KMS-11 (cell line): Measurements from ENCODE around the gene MRPL4.

Experiments used
- H2AFZ ChIP-seq: fragments of 200-600 bp; sonication (generic); 2 replicates; pipeline ENCODE4 v1.6.1; 2016; ENCODE audit warnings: antibody characterized with exemption, mixed run types, low read depth
- H3K27ac ChIP-seq: fragments of 200-600 bp; sonication (generic); 2 replicates; pipeline ENCODE4 v1.6.1; 2016; ENCODE audit warnings: mild to moderate bottlenecking, mixed run types
- H3K27me3 ChIP-seq: fragments of 200-600 bp; sonication (generic); 2 replicates; pipeline ENCODE4 v1.6.1; 2017; ENCODE audit warnings: mild to moderate bottlenecking, low read depth, mixed run types, moderate library complexity; ENCODE audit not compliant: insufficient read depth
- H3K36me3 ChIP-seq: fragments of 200-600 bp; sonication (generic); 2 replicates; pipeline ENCODE4 v1.6.1; 2017; ENCODE audit warnings: mild to moderate bottlenecking, mixed run types; ENCODE audit not compliant: insufficient read depth
- H3K4me1 ChIP-seq: fragments of 200-600 bp; sonication (generic); 2 replicates; pipeline ENCODE4 v1.6.1; 2016; ENCODE audit warnings: mild to moderate bottlenecking, low read depth, mixed run types; ENCODE audit not compliant: poor library complexity, severe bottlenecking
- H3K4me2 ChIP-seq: fragments of 200-600 bp; sonication (generic); 2 replicates; pipeline ENCODE4 v1.7.0; 2016; ENCODE audit warnings: mild to moderate bottlenecking, mixed run types
- H3K4me3 ChIP-seq: fragments of 200-600 bp; sonication (generic); IDR thresholded peaks from 2 replicates; pipeline ENCODE4 v1.6.1; 2017; ENCODE audit warnings: low read depth, low read length, mixed read lengths; ENCODE audit not compliant: insufficient read depth
- H3K79me2 ChIP-seq: fragments of 200-600 bp; sonication (generic); 2 replicates; pipeline ENCODE4 v1.6.1; 2016; ENCODE audit warnings: low read depth, mixed run types; ENCODE audit not compliant: insufficient read depth
- H3K9ac ChIP-seq: fragments of 200-600 bp; sonication (generic); 2 replicates; pipeline ENCODE4 v1.6.1; 2016; ENCODE audit warnings: mild to moderate bottlenecking, mixed run types
- H4K20me1 ChIP-seq: fragments of 200-600 bp; sonication (generic); 2 replicates; pipeline ENCODE4 v1.6.1; 2016; ENCODE audit warnings: mild to moderate bottlenecking, mixed run types; ENCODE audit not compliant: insufficient read depth
- CTCF ChIP-seq: fragments of 200-600 bp; sonication (generic); conservative IDR thresholded peaks from 2 replicates; pipeline ENCODE4 v1.6.1; 2017; ENCODE audit warnings: low read depth, mild to moderate bottlenecking, antibody characterized with exemption, low read length, moderate library complexity, mixed read lengths

MRPL4 gene

GRCh38 chr19:10286803-10287737, 35.1 kb downstream of the MRPL4 start, which contains the start of gene ICAM4:
Gene ICAM4, plus strand, starts transcription at chr19:10286955. Its CDS starts 58 bp downstream, at chr19:10287013.
- Histone ChIP-seq H3K4me1 (peaks cover 20% of the 10 kb centered on the region), H3K9ac (no peak within 1 kb of the TSS), H3K27me3 (peaks cover 24% of the 10 kb centered on the region), H3K27ac (no peak within 1 kb of the TSS), H3K79me2 (no peaks in the 10 kb centered on the region), H4K20me1 (no peaks in the 10 kb centered on the region), H3K4me3 (no peak within 1 kb of the TSS), H3K36me3 (no peaks in the 10 kb centered on the region), H2AFZ (no peak within 1 kb of the TSS), H3K4me2 (no peak within 1 kb of the TSS)
- TF ChIP-seq CTCF = no peak

DNA sequence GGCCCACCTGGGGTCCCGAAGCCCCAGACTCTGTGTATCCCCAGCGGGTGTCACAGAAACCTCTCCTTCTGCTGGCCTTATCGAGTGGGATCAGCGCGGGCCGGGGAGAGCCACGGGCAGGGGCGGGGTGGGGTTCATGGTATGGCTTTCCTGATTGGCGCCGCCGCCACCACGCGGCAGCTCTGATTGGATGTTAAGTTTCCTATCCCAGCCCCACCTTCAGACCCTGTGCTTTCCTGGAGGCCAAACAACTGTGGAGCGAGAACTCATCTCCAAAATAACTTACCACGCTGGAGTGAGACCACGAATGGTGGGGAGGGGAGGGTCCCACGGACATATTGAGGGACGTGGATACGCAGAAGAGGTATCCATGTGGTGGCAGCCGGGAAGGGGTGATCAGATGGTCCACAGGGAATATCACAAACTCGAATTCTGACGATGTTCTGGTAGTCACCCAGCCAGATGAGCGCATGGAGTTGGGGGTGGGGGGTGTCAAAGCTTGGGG, 36.7 kb downstream of the MRPL4 start:
- H3K79me2 ChIP-seq = no peaks in the 10 kb centered on the region
- peak overlapping the region; percentile 46; the same call in 1 of the 2 replicates for H3K9ac ChIP-seq
- H3K4me1 ChIP-seq = peaks cover 25% of the 10 kb centered on the region
- no peaks in the 10 kb centered on the region for H3K36me3 ChIP-seq
- H3K4me2 ChIP-seq = peak overlapping the region; percentile 88
- no peak for TF ChIP-seq CTCF
- H3K27ac ChIP-seq = peak overlapping the region; percentile 42; the same call in 1 of the 2 replicates
- peak overlapping the region; percentile 99 for H2AFZ ChIP-seq
- peaks cover 26% of the 10 kb centered on the region for H3K27me3 ChIP-seq
- no peak overlapping the region for H3K4me3 ChIP-seq
- no peaks in the 10 kb centered on the region for H4K20me1 ChIP-seq

GRCh38 chr19:10289167-10289835, 37.3 kb downstream of the MRPL4 start:
- H2AFZ ChIP-seq = peak overlapping the region; percentile 99
- H3K27me3 ChIP-seq = peaks cover 26% of the 10 kb centered on the region
- no peaks in the 10 kb centered on the region for H3K79me2 ChIP-seq
- H3K9ac ChIP-seq = peak overlapping the region; percentile 46; the same call in 1 of the 2 replicates
- no peak for TF ChIP-seq CTCF
- H4K20me1 ChIP-seq = no peaks in the 10 kb centered on the region
- H3K4me2 ChIP-seq = peak overlapping the region; percentile 88
- peak overlapping the region; percentile 42; the same call in 1 of the 2 replicates for H3K27ac ChIP-seq
- no peaks in the 10 kb centered on the region for H3K36me3 ChIP-seq
- no peak overlapping the region for H3K4me3 ChIP-seq
- H3K4me1 ChIP-seq = peaks cover 25% of the 10 kb centered on the region

- Histone ChIP-seq H3K79me2 (no peaks in the 10 kb centered on the region), H3K4me2 (peak within 1 kb of the TSS; percentile 88), H3K27ac (peak within 1 kb of the TSS; percentile 42; the same call in 1 of the 2 replicates), H3K4me1 (peaks cover 25% of the 10 kb centered on the region), H4K20me1 (no peaks in the 10 kb centered on the region), H3K4me3 (no peak within 1 kb of the TSS), H3K27me3 (peaks cover 26% of the 10 kb centered on the region), H2AFZ (peak within 1 kb of the TSS; percentile 99), H3K36me3 (no peaks in the 10 kb centered on the region), H3K9ac (peak within 1 kb of the TSS; percentile 46; the same call in 1 of the 2 replicates)
- no peak for TF ChIP-seq CTCF
Measured at GRCh38 chr19:10289836-10290356, 37.9 kb downstream of the MRPL4 start, which contains the start of gene ICAM5. Gene ICAM5, plus strand, starts transcription at chr19:10289952. Its CDS starts 92 bp downstream, at chr19:10290044.
